ENCODE data around the gene SLC44A4. TPM values are rescaled to one million over a fixed set of nuclear protein-coding genes. Genes with fewer than 3 reads are reported as not detected.

Gene SLC44A4
- total RNA-seq, 2 donors from 2014 or later = 7.3 to 19.2 TPM

- Histone ChIP-seq H3K27ac (peak overlapping the region in 3 of 4 donors; percentile 80 to 87 (median 86)), H3K4me3 (no peak overlapping the region), H3K9me3 (no peaks in the 10 kb centered on the region), H3K4me1 (peaks cover 32% of the 10 kb centered on the region), H3K27me3 (no peaks in the 10 kb centered on the region), H3K36me3 (replicated peaks in 1 of 2; ENCODE audit: insufficient read depth in 1 of 2, low read depth in 2 of 2) (peaks cover 0 to 2% of the 10 kb centered on the region in 2 donors)
- intact Hi-C loops (cut with DNase I) = no loop called here
- WGBS, 2 donors = 47 to 51% methylated on average over 4 of the region's 4 CpGs
- DNase-seq (no peak), ATAC-seq (no peak)
- TF ChIP-seq POLR2A (IDR thresholded peaks at IDR 0.05) (no peak), CTCF (IDR thresholded peaks at IDR 0.05) (no peak)
These were observed 17.7 kb upstream of the SLC44A4 start for GRCh38 chr6:31896493-31896855.

- Histone ChIP-seq H3K4me3 (no peak overlapping the region), H3K36me3 (replicated peaks in 1 of 2; ENCODE audit: insufficient read depth in 1 of 2, low read depth in 2 of 2) (peaks cover 0 to 7% of the 10 kb centered on the region in 2 donors), H3K9me3 (no peaks in the 10 kb centered on the region), H3K4me1 (peaks cover 9% of the 10 kb centered on the region), H3K27ac (no peak overlapping the region), H3K27me3 (no peaks in the 10 kb centered on the region)
- ATAC-seq = no peak
- 50 to 82% methylated on average over 1 to 5 of the region's 6 CpGs for WGBS, 2 donors
- intact Hi-C loops (cut with DNase I) = no loop called here
- DNase-seq = no peak
- no peak for TF ChIP-seq CTCF (IDR thresholded peaks at IDR 0.05)
- no peak for TF ChIP-seq POLR2A (IDR thresholded peaks at IDR 0.05)
These were observed 14.0 kb upstream of the SLC44A4 start for GRCh38 chr6:31892821-31893220.

GRCh38 chr6:31889331-31889972 lies 10.7 kb upstream of the SLC44A4 start:
- TF ChIP-seq POLR2A (IDR thresholded peaks at IDR 0.05) (no peak), CTCF (IDR thresholded peaks at IDR 0.05) (no peak)

GRCh38 chr6:31888276-31889258 lies 9.8 kb upstream of the SLC44A4 start:
- 71 to 91% methylated on average over 21 to 42 of the region's 43 CpGs for WGBS, 2 donors
- intact Hi-C loops (cut with DNase I) = no loop called here
- no peak overlapping the region for H3K4me3 ChIP-seq
- TF ChIP-seq CTCF (IDR thresholded peaks at IDR 0.05) (peak in 6 of 7 experiments; percentile 29 to 69 (median 52)), POLR2A (IDR thresholded peaks at IDR 0.05) (no peak)
- no peak overlapping the region for H3K27ac ChIP-seq
- DNase-seq (peak in 2 of 4 donors; percentile 31 to 50), ATAC-seq (peak; percentile 29)
- H3K9me3 ChIP-seq = no peaks in the 10 kb centered on the region
- H3K27me3 ChIP-seq = no peaks in the 10 kb centered on the region
- no peaks in the 10 kb centered on the region for H3K4me1 ChIP-seq
- peaks cover 3 to 25% of the 10 kb centered on the region in 2 donors for H3K36me3 ChIP-seq (replicated peaks in 1 of 2; ENCODE audit: insufficient read depth in 1 of 2, low read depth in 2 of 2)

More at GRCh38 chr6:31889331-31889972, 10.7 kb upstream of the SLC44A4 start:
- Histone ChIP-seq H3K36me3 (replicated peaks in 1 of 2; ENCODE audit: insufficient read depth in 1 of 2, low read depth in 2 of 2) (peaks cover 0 to 21% of the 10 kb centered on the region in 2 donors), H3K9me3 (no peaks in the 10 kb centered on the region), H3K4me3 (no peak overlapping the region), H3K4me1 (no peaks in the 10 kb centered on the region), H3K27ac (no peak overlapping the region), H3K27me3 (no peaks in the 10 kb centered on the region)
- ATAC-seq (no peak), DNase-seq (no peak)
- intact Hi-C loops (cut with DNase I) = no loop called here
- WGBS, 2 donors = 90 to 97% methylated on average over 3 of the region's 3 CpGs
